ENCODE data around the gene MYOZ3.

MYOZ3 gene

GRCh38 chr5:150653762-150654556, 7.1 kb upstream of the MYOZ3 start:
- TF ChIP-seq CTCF (IDR thresholded peaks at IDR 0.05), result no peak

- TF ChIP-seq CTCF (IDR thresholded peaks at IDR 0.05), result no peak
Observed at GRCh38 chr5:150655221-150655620, 5.8 kb upstream of the MYOZ3 start.

GRCh38 chr5:150656191-150657132, 4.6 kb upstream of the MYOZ3 start:
- TF ChIP-seq CTCF (IDR thresholded peaks at IDR 0.05), result peak; percentile 73

- TF ChIP-seq CTCF (IDR thresholded peaks at IDR 0.05), result no peak
Observed at GRCh38 chr5:150658121-150658520, 2.9 kb upstream of the MYOZ3 start.

- no peak for TF ChIP-seq CTCF (IDR thresholded peaks at IDR 0.05)
Observed at GRCh38 chr5:150658699-150659265, 2.3 kb upstream of the MYOZ3 start.

- TF ChIP-seq CTCF (IDR thresholded peaks at IDR 0.05), result no peak
Observed at GRCh38 chr5:150659360-150660107, 1.5 kb upstream of the MYOZ3 start.

Measured in LNCAP (cell line).